ENCODE measurements around the gene PHF3. TPM values are rescaled to one million over a fixed set of nuclear protein-coding genes. Genes with fewer than 3 reads are reported as not detected.
A peak's percentile ranks its signal among the peaks of the same experiment; 100 is the strongest.

The PHF3 gene
- total and polyA plus RNA-seq, 4 donors: 6.9 to 69.2 (median 32.5) TPM

DNA sequence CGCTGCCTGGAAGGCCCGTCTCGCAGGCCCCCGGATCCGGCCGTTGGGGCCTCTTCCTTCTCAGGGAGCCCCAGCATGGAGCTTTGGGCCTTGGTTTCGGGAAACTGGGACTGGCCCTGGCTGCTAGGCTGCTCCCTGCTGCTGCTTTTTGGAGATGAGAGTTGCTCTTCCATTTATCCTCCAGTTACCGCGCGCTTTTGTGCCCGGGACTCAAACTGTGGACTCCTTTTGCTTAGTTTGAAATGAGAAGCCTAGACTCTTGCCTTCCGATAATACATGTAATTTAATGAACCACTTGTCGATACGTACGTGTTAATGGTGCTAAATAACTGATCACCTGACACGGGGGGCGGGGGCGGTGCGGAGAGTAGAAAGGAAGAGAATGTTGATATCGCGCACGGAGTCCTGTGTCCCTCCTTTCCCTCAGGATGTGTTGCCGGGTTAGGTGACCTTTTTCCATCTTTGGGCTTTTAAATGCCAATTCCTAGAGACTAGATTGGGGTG, 968 bp downstream of the PHF3 start:
- Histone ChIP-seq H3K4me3 (ENCODE audit: low read length in 2 of 2) (peak overlapping the region; percentile 94 to 96), H3K9me3 (ENCODE audit: control insufficient read depth, low read length) (no peaks in the 10 kb centered on the region), H3K36me3 (ENCODE audit: control insufficient read depth in 1 of 2, insufficient read depth in 2 of 2, low read length in 1 of 2) (no peaks in the 10 kb centered on the region), H3K4me1 (ENCODE audit: control insufficient read depth in 1 of 2, insufficient read depth in 2 of 2, low read length in 2 of 2) (peaks cover 1 to 5% of the 10 kb centered on the region in 2 donors), H3K27ac (ENCODE audit: low read depth in 1 of 2, low read length in 2 of 2) (peak overlapping the region; percentile 65 to 83), H3K27me3 (ENCODE audit: control insufficient read depth in 1 of 2, insufficient read depth in 2 of 2, low read length in 1 of 2) (no peaks in the 10 kb centered on the region)
- DNase-seq (peak; percentile 67 to 81), ATAC-seq (ENCODE audit: low FRiP score) (no peak)
- 0 to 1% methylated on average over 23 of the region's 23 CpGs for WGBS, 2 donors
- intact Hi-C loops (cut with DNase I): loop anchor here (10.0 kb wide), 2 partner anchors 48 to 62 kb away; partner anchors contain the start of genes LOC128125822 (in 1 of the 2) and PTP4A1 (in 1 of the 2)

DNA sequence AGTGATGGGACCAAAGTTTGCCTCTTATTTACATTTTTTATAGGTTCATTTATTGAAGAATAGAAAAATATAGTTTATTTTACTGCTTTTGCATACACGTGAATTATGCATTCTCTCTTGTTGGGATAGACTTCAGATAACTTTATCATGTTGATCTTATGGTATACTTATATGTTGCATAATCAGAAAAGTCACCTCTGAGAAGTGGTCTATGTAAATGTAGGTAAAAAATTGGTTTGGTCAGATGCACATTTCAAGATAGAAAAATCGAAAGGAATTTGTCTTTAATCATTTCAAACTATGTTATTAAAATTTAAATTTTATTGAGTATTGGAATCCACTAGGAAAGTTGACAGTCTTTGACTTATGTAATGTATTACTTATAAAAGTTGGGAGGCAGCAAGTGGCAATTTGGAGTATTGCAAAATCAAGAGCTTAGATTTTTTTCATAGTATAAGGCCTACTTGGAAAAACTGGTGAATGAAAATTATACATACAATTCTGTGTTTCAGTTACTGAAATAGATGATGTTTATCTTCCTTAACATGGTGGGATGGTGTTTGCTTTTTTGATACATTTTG, 2.4 kb downstream of the PHF3 start:
- 59 to 63% methylated on average over 2 of the region's 2 CpGs for WGBS, 2 donors
- Histone ChIP-seq H3K27ac (ENCODE audit: low read depth in 1 of 2, low read length in 2 of 2) (no peak overlapping the region), H3K27me3 (ENCODE audit: control insufficient read depth in 1 of 2, insufficient read depth in 2 of 2, low read length in 1 of 2) (no peaks in the 10 kb centered on the region), H3K9me3 (ENCODE audit: control insufficient read depth, low read length) (no peaks in the 10 kb centered on the region), H3K4me1 (ENCODE audit: control insufficient read depth in 1 of 2, insufficient read depth in 2 of 2, low read length in 2 of 2) (peaks cover 1 to 5% of the 10 kb centered on the region in 2 donors), H3K4me3 (ENCODE audit: low read length in 2 of 2) (no peak overlapping the region), H3K36me3 (ENCODE audit: control insufficient read depth in 1 of 2, insufficient read depth in 2 of 2, low read length in 1 of 2) (no peaks in the 10 kb centered on the region)
- intact Hi-C loops (cut with DNase I): loop anchor here (10.0 kb wide), 2 partner anchors 47 to 63 kb away; partner anchors contain the start of genes LOC128125822 (in 1 of the 2) and PTP4A1 (in 1 of the 2)
- ATAC-seq (ENCODE audit: low FRiP score): no peak
- DNase-seq: no peak

DNA sequence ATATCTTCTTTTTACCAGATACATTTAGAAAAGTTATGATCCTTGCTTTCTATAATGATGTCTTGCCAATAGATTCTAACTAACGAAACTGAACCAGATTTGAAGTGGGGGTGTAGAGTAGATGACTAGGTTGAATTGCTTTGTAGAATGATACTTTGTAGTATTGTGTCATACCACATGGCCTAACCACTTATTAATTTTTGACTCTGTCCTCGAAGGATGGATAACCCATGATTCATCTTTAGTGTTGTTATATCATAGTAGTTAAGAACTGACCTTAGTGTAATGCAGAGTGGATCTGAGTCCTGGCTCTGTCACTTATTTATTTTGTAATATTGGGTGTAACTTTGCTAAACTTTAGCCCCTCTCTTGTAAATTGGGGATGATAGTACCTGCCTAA, 4.5 kb downstream of the PHF3 start:
- Histone ChIP-seq H3K36me3 (ENCODE audit: control insufficient read depth in 1 of 2, insufficient read depth in 2 of 2, low read length in 1 of 2) (no peaks in the 10 kb centered on the region), H3K4me3 (ENCODE audit: low read length in 2 of 2) (no peak overlapping the region), H3K9me3 (ENCODE audit: control insufficient read depth, low read length) (no peaks in the 10 kb centered on the region), H3K27me3 (ENCODE audit: control insufficient read depth in 1 of 2, insufficient read depth in 2 of 2, low read length in 1 of 2) (no peaks in the 10 kb centered on the region), H3K4me1 (ENCODE audit: control insufficient read depth in 1 of 2, insufficient read depth in 2 of 2, low read length in 2 of 2) (peaks cover 3 to 9% of the 10 kb centered on the region in 2 donors), H3K27ac (ENCODE audit: low read depth in 1 of 2, low read length in 2 of 2) (no peak overlapping the region)
- 64 to 71% methylated on average over 2 of the region's 2 CpGs for WGBS, 2 donors
- ATAC-seq (ENCODE audit: low FRiP score): no peak
- intact Hi-C loops (cut with DNase I): no loop called here
- no peak for DNase-seq

DNA sequence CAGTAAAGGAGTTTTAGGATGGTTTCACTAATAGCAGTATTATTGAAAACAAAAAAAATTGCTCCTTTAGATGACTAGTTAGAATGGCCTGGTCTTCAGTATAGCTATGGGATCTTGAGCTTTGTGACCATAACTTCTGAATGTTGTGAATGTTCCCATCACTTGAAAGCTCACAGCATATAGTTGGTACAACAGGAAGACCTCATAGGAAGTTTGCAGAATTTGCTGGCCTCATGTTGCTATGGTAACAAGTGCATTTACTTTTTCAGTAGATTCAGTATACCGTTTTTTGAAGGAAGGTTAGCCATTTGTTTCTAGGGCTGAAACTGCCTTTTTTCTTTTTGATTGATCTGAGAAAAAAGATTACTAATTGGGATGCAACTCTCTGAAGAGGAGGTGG, 8.3 kb downstream of the PHF3 start:
- ATAC-seq (ENCODE audit: low FRiP score): no peak
- intact Hi-C loops (cut with DNase I): no loop called here
- Histone ChIP-seq H3K4me3 (ENCODE audit: low read length in 2 of 2) (no peak overlapping the region), H3K27me3 (ENCODE audit: control insufficient read depth in 1 of 2, insufficient read depth in 2 of 2, low read length in 1 of 2) (no peaks in the 10 kb centered on the region), H3K27ac (ENCODE audit: low read depth in 1 of 2, low read length in 2 of 2) (no peak overlapping the region), H3K9me3 (ENCODE audit: control insufficient read depth, low read length) (no peaks in the 10 kb centered on the region), H3K4me1 (ENCODE audit: control insufficient read depth in 1 of 2, insufficient read depth in 2 of 2, low read length in 2 of 2) (peaks cover 5 to 10% of the 10 kb centered on the region in 2 donors), H3K36me3 (ENCODE audit: control insufficient read depth in 1 of 2, insufficient read depth in 2 of 2, low read length in 1 of 2) (no peaks in the 10 kb centered on the region)
- 3 to 13% methylated on average over 1 of the region's 1 CpG for WGBS, 2 donors
- DNase-seq: no peak

DNA sequence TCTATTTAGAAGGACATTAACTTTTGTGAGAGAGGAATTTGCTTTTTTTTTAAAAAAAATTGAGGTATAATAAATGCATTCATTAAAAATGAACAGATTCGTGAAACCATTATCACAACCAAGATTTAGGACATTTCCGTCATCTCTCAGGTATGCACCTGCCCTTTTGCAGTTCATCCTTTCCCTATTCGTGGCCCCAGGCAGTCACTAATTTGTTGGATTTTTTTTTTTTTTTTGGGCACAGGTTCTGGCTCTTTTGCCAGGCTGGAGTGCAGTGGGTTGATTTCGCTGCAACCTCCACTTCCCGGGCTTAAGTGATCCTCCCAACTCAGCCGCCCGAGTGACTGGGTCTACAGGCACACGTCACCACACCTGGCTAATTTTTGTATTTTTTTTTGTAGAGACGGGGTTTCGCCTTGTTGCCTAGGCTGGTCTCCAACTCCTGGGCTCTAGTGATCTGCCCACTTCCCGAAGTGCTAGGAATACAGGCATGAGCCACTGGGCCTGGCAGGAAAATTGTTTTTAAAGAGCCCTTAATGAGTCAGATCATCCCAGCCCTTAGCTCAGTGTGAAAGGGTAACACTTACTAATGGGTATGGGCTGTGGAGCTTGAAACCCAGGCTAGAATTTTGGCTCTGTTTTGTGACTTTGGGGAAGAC, 9.2 kb downstream of the PHF3 start:
- Histone ChIP-seq H3K9me3 (ENCODE audit: control insufficient read depth, low read length) (no peaks in the 10 kb centered on the region), H3K27ac (ENCODE audit: low read depth in 1 of 2, low read length in 2 of 2) (no peak overlapping the region), H3K27me3 (ENCODE audit: control insufficient read depth in 1 of 2, insufficient read depth in 2 of 2, low read length in 1 of 2) (no peaks in the 10 kb centered on the region), H3K36me3 (ENCODE audit: control insufficient read depth in 1 of 2, insufficient read depth in 2 of 2, low read length in 1 of 2) (no peaks in the 10 kb centered on the region), H3K4me3 (ENCODE audit: low read length in 2 of 2) (no peak overlapping the region), H3K4me1 (ENCODE audit: control insufficient read depth in 1 of 2, insufficient read depth in 2 of 2, low read length in 2 of 2) (peaks cover 3 to 10% of the 10 kb centered on the region in 2 donors)
- intact Hi-C loops (cut with DNase I): no loop called here
- DNase-seq (no peak), ATAC-seq (ENCODE audit: low FRiP score) (no peak)
- WGBS, 2 donors: 64 to 66% methylated on average over 11 of the region's 11 CpGs

DNA sequence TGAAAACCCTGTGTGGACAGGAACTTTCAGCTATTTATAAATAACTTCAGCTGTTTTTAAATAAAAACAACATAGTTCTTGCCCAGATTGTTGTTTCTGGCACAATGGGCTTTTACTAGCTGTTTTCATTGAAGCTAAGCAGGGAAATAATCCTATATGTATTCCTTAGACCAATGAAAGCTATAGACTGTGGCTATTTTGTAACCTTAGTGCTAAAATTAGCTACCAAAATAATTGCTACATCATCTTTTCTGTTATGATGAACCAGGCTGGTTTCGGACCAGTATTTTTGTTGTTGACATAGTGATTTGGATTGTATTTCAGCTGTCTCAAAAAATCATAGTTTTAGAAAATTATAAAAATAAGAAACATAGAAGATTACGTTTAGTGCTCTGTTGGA, 13.7 kb downstream of the PHF3 start:
- no peak overlapping the region for H3K27ac ChIP-seq (ENCODE audit: low read depth in 1 of 2, low read length in 2 of 2)
- intact Hi-C loops (cut with DNase I): no loop called here
- 5 to 11% methylated on average over 2 of the region's 2 CpGs for WGBS, 2 donors
- H3K4me1 ChIP-seq (ENCODE audit: control insufficient read depth in 1 of 2, insufficient read depth in 2 of 2, low read length in 2 of 2): peaks cover 3 to 4% of the 10 kb centered on the region in 2 donors
- ATAC-seq (ENCODE audit: low FRiP score): no peak
- DNase-seq: no peak
- no peaks in the 10 kb centered on the region for H3K36me3 ChIP-seq (ENCODE audit: control insufficient read depth in 1 of 2, insufficient read depth in 2 of 2, low read length in 1 of 2)
- no peaks in the 10 kb centered on the region for H3K9me3 ChIP-seq (ENCODE audit: control insufficient read depth, low read length)
- H3K4me3 ChIP-seq (ENCODE audit: low read length in 2 of 2): no peak overlapping the region
- no peaks in the 10 kb centered on the region for H3K27me3 ChIP-seq (ENCODE audit: control insufficient read depth in 1 of 2, insufficient read depth in 2 of 2, low read length in 1 of 2)

DNA sequence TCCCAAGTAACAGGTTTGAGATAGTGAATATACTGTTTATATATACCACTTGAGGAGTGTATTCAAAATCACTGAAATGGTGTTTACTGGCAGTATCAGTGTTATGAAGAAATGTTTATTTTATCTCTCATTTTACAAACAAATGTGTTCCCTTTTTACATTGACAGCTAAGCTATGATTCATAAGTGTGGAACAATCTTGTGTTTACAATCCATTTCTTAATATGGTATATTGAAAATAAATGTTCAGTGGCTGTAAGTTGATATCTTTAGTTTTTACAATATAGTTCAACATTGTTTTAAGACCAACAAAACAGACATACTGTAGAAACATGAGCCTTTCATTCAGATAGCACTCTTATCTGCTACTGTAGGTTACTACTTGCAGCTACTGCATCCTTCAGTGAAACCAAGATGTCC, 14.3 kb downstream of the PHF3 start:
- DNase-seq (no peak), ATAC-seq (ENCODE audit: low FRiP score) (no peak)
- Histone ChIP-seq H3K9me3 (ENCODE audit: control insufficient read depth, low read length) (no peaks in the 10 kb centered on the region), H3K4me3 (ENCODE audit: low read length in 2 of 2) (no peak overlapping the region), H3K4me1 (ENCODE audit: control insufficient read depth in 1 of 2, insufficient read depth in 2 of 2, low read length in 2 of 2) (peaks cover 3% of the 10 kb centered on the region in 2 donors), H3K27me3 (ENCODE audit: control insufficient read depth in 1 of 2, insufficient read depth in 2 of 2, low read length in 1 of 2) (no peaks in the 10 kb centered on the region), H3K36me3 (ENCODE audit: control insufficient read depth in 1 of 2, insufficient read depth in 2 of 2, low read length in 1 of 2) (no peaks in the 10 kb centered on the region), H3K27ac (ENCODE audit: low read depth in 1 of 2, low read length in 2 of 2) (no peak overlapping the region)
- intact Hi-C loops (cut with DNase I): no loop called here

DNA sequence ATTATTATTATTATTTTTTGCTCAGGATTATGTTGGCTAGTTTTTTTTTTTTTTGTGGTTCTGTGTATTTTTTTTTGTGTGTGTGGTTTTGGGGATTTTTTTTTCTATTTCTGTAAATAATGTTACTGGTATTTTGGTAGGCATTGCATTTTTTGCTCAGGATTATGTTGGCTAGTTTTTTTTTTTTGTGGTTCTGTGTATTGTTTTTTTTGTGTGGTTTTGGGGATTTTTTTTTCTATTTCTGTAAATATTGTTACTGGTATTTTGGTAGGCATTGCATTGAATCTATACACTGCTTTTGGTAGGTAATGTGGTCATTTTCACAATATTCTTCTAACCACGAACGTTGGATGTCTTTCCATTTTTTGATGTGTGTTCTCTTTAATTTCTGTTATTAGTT, 17.4 kb downstream of the PHF3 start:
- Histone ChIP-seq H3K9me3 (ENCODE audit: control insufficient read depth, low read length) (no peaks in the 10 kb centered on the region), H3K36me3 (ENCODE audit: control insufficient read depth in 1 of 2, insufficient read depth in 2 of 2, low read length in 1 of 2) (no peaks in the 10 kb centered on the region), H3K27me3 (ENCODE audit: control insufficient read depth in 1 of 2, insufficient read depth in 2 of 2, low read length in 1 of 2) (no peaks in the 10 kb centered on the region), H3K4me1 (ENCODE audit: control insufficient read depth in 1 of 2, insufficient read depth in 2 of 2, low read length in 2 of 2) (no peaks in the 10 kb centered on the region), H3K27ac (ENCODE audit: low read depth in 1 of 2, low read length in 2 of 2) (no peak overlapping the region), H3K4me3 (ENCODE audit: low read length in 2 of 2) (no peak overlapping the region)
- no peak for DNase-seq
- WGBS, 2 donors: 82 to 86% methylated on average over 2 of the region's 2 CpGs
- intact Hi-C loops (cut with DNase I): no loop called here
- no peak for ATAC-seq (ENCODE audit: low FRiP score)

DNA sequence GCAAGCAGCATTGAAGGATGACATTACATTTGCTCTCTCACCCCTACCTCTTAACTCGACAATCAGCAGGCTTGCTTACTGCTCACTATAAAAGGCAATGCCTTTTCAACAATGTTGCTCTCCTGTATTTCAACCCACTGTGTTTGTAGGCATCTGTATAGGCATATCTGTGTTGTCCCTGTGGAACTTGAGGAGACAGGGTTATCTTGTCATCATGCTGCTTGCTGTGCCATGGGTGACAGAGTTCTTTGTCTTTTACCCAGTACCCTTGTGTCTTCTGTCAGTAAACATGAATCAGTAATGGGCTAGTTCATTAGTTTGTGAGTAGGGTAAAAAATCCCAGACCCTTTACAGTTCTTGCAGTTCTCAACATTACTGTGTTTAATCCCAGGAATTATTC, 25.2 kb downstream of the PHF3 start:
- H3K27ac ChIP-seq (ENCODE audit: low read depth in 1 of 2, low read length in 2 of 2): no peak overlapping the region
- H3K9me3 ChIP-seq (ENCODE audit: control insufficient read depth, low read length): no peaks in the 10 kb centered on the region
- H3K27me3 ChIP-seq (ENCODE audit: control insufficient read depth in 1 of 2, insufficient read depth in 2 of 2, low read length in 1 of 2): no peaks in the 10 kb centered on the region
- H3K36me3 ChIP-seq (ENCODE audit: control insufficient read depth in 1 of 2, insufficient read depth in 2 of 2, low read length in 1 of 2): no peaks in the 10 kb centered on the region
- no peak for ATAC-seq (ENCODE audit: low FRiP score)
- H3K4me1 ChIP-seq (ENCODE audit: control insufficient read depth in 1 of 2, insufficient read depth in 2 of 2, low read length in 2 of 2): peaks cover 0 to 2% of the 10 kb centered on the region in 2 donors
- intact Hi-C loops (cut with DNase I): no loop called here
- WGBS, 2 donors: 65 to 68% methylated on average over 1 of the region's 1 CpG
- DNase-seq: no peak
- H3K4me3 ChIP-seq (ENCODE audit: low read length in 2 of 2): no peak overlapping the region

Data from aorta (tissue), 5 donors.